ENCODE results near the gene SCFD1.

DNA sequence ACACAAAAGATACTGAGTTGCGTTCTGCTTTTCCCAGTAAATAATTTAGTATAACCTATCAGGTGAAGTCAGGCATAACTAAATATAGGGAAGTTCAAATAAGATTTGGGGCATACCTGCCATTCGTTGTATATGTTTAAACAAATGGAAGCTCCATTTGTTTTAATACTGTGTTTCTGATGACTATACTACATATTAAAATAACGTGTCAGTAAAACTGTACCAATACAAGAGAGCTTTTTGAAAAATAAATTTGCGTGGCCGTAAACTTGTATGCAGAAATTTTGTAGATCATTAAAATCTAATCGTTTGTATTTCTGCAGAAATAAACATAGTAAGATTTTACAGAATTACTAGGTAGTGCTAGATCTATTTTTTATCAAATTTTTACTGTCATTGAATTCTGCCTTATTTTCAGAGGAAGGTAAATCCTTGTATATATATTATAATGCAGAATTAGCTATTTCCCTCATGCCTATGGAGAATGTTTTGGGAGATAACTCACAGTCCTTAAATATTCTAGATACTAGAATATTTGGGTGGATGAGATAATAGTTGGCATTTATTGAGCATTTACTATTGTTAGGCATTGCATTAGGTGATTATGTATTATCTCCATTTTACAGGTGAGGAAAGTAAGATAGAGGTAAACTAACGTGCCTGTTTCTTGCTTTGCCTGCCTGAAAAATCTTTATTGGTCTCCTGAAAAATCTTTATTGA is 1.5 kb downstream of the SCFD1 start:
- TF ChIP-seq, protein P1, sequence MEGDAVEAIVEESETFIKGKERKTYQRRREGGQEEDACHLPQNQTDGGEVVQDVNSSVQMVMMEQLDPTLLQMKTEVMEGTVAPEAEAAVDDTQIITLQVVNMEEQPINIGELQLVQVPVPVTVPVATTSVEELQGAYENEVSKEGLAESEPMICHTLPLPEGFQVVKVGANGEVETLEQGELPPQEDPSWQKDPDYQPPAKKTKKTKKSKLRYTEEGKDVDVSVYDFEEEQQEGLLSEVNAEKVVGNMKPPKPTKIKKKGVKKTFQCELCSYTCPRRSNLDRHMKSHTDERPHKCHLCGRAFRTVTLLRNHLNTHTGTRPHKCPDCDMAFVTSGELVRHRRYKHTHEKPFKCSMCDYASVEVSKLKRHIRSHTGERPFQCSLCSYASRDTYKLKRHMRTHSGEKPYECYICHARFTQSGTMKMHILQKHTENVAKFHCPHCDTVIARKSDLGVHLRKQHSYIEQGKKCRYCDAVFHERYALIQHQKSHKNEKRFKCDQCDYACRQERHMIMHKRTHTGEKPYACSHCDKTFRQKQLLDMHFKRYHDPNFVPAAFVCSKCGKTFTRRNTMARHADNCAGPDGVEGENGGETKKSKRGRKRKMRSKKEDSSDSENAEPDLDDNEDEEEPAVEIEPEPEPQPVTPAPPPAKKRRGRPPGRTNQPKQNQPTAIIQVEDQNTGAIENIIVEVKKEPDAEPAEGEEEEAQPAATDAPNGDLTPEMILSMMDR (IDR thresholded peaks at IDR 0.05 in 8 of 11, conservative IDR thresholded peaks at IDR 0.05 in 3 of 11) = no peak
- TF ChIP-seq POLR2A (IDR thresholded peaks at IDR 0.05) = no peak
- TF ChIP-seq POLR2AphosphoS5 (IDR thresholded peaks at IDR 0.05) = no peak

Data from spleen (tissue), 7 donors.